SK-N-SH treated with all-trans-retinoic acid at 6 μM for 48 hours (cell line): Measurements from ENCODE around the gene NAALADL2.

Experiments used
- ARNTL ChIP-seq: fragments of 450-650 bp; formaldehyde crosslinking; IDR thresholded peaks from 2 replicates; pipeline ENCODE4 v1.5.0; 2020; ENCODE audit warnings: low read depth, mild to moderate bottlenecking, moderate library complexity, borderline replicate concordance
- GLIS3 ChIP-seq: fragments of 250-450 bp; sonication (Bioruptor Pico); IDR thresholded peaks from 2 replicates; pipeline ENCODE4 v1.5.0; 2020; ENCODE audit warnings: mild to moderate bottlenecking, moderate library complexity
- RARB ChIP-seq: fragments of 250-450 bp; sonication (Bioruptor Pico); IDR thresholded peaks from 2 replicates; pipeline ENCODE4 v1.8.0; 2021; ENCODE audit warnings: mild to moderate bottlenecking, moderate library complexity
- TCF4 ChIP-seq: fragments of 250-450 bp; sonication (Bioruptor Pico); IDR thresholded peaks from 2 replicates; pipeline ENCODE4 v1.8.0; 2021; ENCODE audit warnings: mild to moderate bottlenecking, moderate library complexity, borderline replicate concordance
- ZC3H10 ChIP-seq: fragments of 250-450 bp; sonication (Bioruptor Pico); IDR thresholded peaks from 2 replicates; pipeline ENCODE4 v1.5.1; 2021; ENCODE audit warnings: mild to moderate bottlenecking, moderate library complexity
- ZFP3 ChIP-seq: fragments of 250-450 bp; sonication (Bioruptor Pico); IDR thresholded peaks from 2 replicates; pipeline ENCODE4 v1.5.0; 2020; ENCODE audit warnings: mild to moderate bottlenecking, moderate library complexity
- ZFP30 ChIP-seq: fragments of 450-650 bp; formaldehyde crosslinking; IDR thresholded peaks from 2 replicates; pipeline ENCODE4 v1.5.0; 2022; ENCODE audit warnings: mild to moderate bottlenecking, moderate library complexity
- ZNF70 ChIP-seq: fragments of 450-650 bp; formaldehyde crosslinking; IDR thresholded peaks from 2 replicates; pipeline ENCODE4 v1.5.0; 2020; ENCODE audit warnings: mild to moderate bottlenecking, moderate library complexity
- ZNF8 ChIP-seq: fragments of 450-650 bp; formaldehyde crosslinking; IDR thresholded peaks from 2 replicates; pipeline ENCODE4 v1.5.0; 2020; ENCODE audit warnings: mild to moderate bottlenecking, moderate library complexity
- TF ChIP-seq, protein P1 (sequence below): fragments of 250-450 bp; sonication (Bioruptor Pico); IDR thresholded peaks from 2 replicates; pipeline ENCODE4 v1.8.0; 2020; ENCODE audit warnings: mild to moderate bottlenecking, moderate library complexity, borderline replicate concordance
- TF ChIP-seq, protein P2 (sequence below): fragments of 250-450 bp; sonication (Bioruptor Pico); IDR thresholded peaks from 2 replicates; pipeline ENCODE4 v1.5.1; 2020; ENCODE audit warnings: low read depth, mild to moderate bottlenecking, moderate library complexity

DNA sequence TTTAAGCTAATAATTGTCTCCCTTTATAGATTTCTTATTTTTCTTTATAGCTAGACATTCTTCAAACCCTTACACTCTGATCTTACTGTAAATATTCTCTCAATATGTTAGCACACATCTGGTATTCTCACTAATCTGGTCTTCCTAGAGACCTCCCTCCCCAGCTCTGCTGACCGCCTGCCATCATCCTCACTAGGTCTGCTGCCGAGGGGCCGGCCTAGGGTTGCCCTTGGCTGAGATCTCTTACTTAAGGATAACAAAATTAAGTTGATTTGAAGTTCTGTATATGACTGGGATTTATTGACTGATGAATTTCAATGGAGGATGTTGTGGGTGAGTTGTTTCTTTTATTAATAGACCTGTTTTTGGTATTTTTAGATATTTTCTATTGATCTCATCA, 586.6 kb downstream of the NAALADL2 start:
- TF ChIP-seq, protein P1, sequence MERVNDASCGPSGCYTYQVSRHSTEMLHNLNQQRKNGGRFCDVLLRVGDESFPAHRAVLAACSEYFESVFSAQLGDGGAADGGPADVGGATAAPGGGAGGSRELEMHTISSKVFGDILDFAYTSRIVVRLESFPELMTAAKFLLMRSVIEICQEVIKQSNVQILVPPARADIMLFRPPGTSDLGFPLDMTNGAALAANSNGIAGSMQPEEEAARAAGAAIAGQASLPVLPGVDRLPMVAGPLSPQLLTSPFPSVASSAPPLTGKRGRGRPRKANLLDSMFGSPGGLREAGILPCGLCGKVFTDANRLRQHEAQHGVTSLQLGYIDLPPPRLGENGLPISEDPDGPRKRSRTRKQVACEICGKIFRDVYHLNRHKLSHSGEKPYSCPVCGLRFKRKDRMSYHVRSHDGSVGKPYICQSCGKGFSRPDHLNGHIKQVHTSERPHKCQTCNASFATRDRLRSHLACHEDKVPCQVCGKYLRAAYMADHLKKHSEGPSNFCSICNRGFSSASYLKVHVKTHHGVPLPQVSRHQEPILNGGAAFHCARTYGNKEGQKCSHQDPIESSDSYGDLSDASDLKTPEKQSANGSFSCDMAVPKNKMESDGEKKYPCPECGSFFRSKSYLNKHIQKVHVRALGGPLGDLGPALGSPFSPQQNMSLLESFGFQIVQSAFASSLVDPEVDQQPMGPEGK (CRISPR knock-in tag): no peak
- TF ChIP-seq TCF4: no peak
- TF ChIP-seq, protein P2, sequence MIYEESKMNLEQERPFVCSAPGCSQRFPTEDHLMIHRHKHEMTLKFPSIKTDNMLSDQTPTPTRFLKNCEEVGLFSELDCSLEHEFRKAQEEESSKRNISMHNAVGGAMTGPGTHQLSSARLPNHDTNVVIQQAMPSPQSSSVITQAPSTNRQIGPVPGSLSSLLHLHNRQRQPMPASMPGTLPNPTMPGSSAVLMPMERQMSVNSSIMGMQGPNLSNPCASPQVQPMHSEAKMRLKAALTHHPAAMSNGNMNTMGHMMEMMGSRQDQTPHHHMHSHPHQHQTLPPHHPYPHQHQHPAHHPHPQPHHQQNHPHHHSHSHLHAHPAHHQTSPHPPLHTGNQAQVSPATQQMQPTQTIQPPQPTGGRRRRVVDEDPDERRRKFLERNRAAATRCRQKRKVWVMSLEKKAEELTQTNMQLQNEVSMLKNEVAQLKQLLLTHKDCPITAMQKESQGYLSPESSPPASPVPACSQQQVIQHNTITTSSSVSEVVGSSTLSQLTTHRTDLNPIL: no peak
- no peak for TF ChIP-seq RARB (CRISPR knock-in tag)
- no peak for TF ChIP-seq ZFP30 (CRISPR knock-in tag)
- TF ChIP-seq ZNF70: no peak
- TF ChIP-seq GLIS3 (CRISPR knock-in tag): no peak
- no peak for TF ChIP-seq ZNF8 (CRISPR knock-in tag)
- TF ChIP-seq ARNTL (CRISPR knock-in tag): no peak
- no peak for TF ChIP-seq ZC3H10 (CRISPR knock-in tag)
- no peak for TF ChIP-seq ZFP3 (CRISPR knock-in tag)
